Trophoblast cell (in vitro differentiated cells and primary cell): ENCODE measurements around the gene FREM1.

Source experiments
- DNase-seq, 2 donors: peaks; one replicate each; pipeline ENCODE4 v3.0.0-alpha.2; 2016
- H2AFZ ChIP-seq: 2 replicates; pipeline ENCODE4 v1.6.1; 2013; ENCODE audit warnings: low read length, moderate library complexity, mild to moderate bottlenecking; ENCODE audit not compliant: insufficient read depth, poor library complexity
- H2AK5ac ChIP-seq: 2 replicates; pipeline ENCODE4 v1.6.1; 2013; ENCODE audit warnings: mild to moderate bottlenecking, low read length
- H2BK120ac ChIP-seq: 2 replicates; pipeline ENCODE4 v1.6.1; 2013; ENCODE audit warnings: low read length, mild to moderate bottlenecking, moderate library complexity; ENCODE audit not compliant: insufficient read depth, poor library complexity
- H2BK12ac ChIP-seq: 2 replicates; pipeline ENCODE4 v1.6.1; 2013; ENCODE audit warnings: mild to moderate bottlenecking, low read length, moderate library complexity
- H2BK5ac ChIP-seq: 2 replicates; pipeline ENCODE4 v1.6.1; 2013; ENCODE audit warnings: low read length, low read depth, moderate library complexity, mild to moderate bottlenecking; ENCODE audit not compliant: poor library complexity
- H3K14ac ChIP-seq: 2 replicates; pipeline ENCODE4 v1.6.1; 2013; ENCODE audit warnings: mild to moderate bottlenecking, low read length
- H3K18ac ChIP-seq: 2 replicates; pipeline ENCODE4 v1.6.1; 2013; ENCODE audit warnings: mild to moderate bottlenecking, low read length
- H3K23ac ChIP-seq: 2 replicates; pipeline ENCODE4 v1.6.1; 2013; ENCODE audit warnings: low read length
- H3K27ac ChIP-seq: 2 replicates; pipeline ENCODE4 v1.5.1; 2013; ENCODE audit warnings: low read depth, mild to moderate bottlenecking, inconsistent platforms, low read length, moderate library complexity
- H3K27me3 ChIP-seq: 2 replicates; pipeline ENCODE4 v1.6.1; 2013; ENCODE audit warnings: inconsistent platforms, mild to moderate bottlenecking, low read length, moderate library complexity; ENCODE audit not compliant: insufficient read depth
- H3K36me3 ChIP-seq, 2 experiments: 1 replicate in 1 of 2; 2 replicates in 1 of 2; pipeline ENCODE4 v1.6.1; 2013; ENCODE audit warnings: low read length in 2 of 2, mild to moderate bottlenecking in 2 of 2, moderate library complexity in 1 of 2; ENCODE audit not compliant: insufficient read depth in 2 of 2, control insufficient read depth in 1 of 2
- H3K4ac ChIP-seq: 2 replicates; pipeline ENCODE4 v1.6.1; 2013; ENCODE audit warnings: low read depth, mild to moderate bottlenecking, low read length, moderate library complexity
- H3K4me1 ChIP-seq, 2 experiments: 1 replicate in 1 of 2; 2 replicates in 1 of 2; pipeline ENCODE4 v1.6.1; 2013; ENCODE audit warnings: low read length in 2 of 2, mild to moderate bottlenecking in 2 of 2, moderate library complexity in 1 of 2; ENCODE audit not compliant: insufficient read depth in 2 of 2, control insufficient read depth in 1 of 2
- H3K4me2 ChIP-seq: 2 replicates; pipeline ENCODE4 v1.6.1; 2013; ENCODE audit warnings: inconsistent platforms, mild to moderate bottlenecking, low read length, moderate library complexity
- H3K4me3 ChIP-seq: 2 replicates; pipeline ENCODE4 v1.5.1; 2013; ENCODE audit warnings: mild to moderate bottlenecking, low read depth, low read length, inconsistent platforms
- H3K79me1 ChIP-seq: one replicate; pipeline ENCODE4 v1.6.1; 2013; ENCODE audit warnings: low read length
- H3K79me2 ChIP-seq: 2 replicates; pipeline ENCODE4 v1.6.1; 2013; ENCODE audit warnings: low read length, mild to moderate bottlenecking; ENCODE audit not compliant: control insufficient read depth, insufficient read depth, poor library complexity
- H3K9ac ChIP-seq: 2 replicates; pipeline ENCODE4 v1.6.1; 2013; ENCODE audit warnings: mild to moderate bottlenecking, low read length
- H3K9me3 ChIP-seq: 2 replicates; pipeline ENCODE4 v1.6.1; 2013; ENCODE audit warnings: low read depth, mild to moderate bottlenecking, control low read depth, inconsistent platforms, low read length; ENCODE audit not compliant: insufficient read depth
- H4K12ac ChIP-seq: 2 replicates; pipeline ENCODE4 v1.6.1; 2013; ENCODE audit warnings: low read depth, mild to moderate bottlenecking, low read length, moderate library complexity
- H4K8ac ChIP-seq: 2 replicates; pipeline ENCODE4 v1.6.1; 2013; ENCODE audit warnings: low read depth, mild to moderate bottlenecking, low read length, moderate library complexity
- H4K91ac ChIP-seq: one replicate; pipeline ENCODE4 v1.6.1; 2013; ENCODE audit warnings: low read depth, mild to moderate bottlenecking, low read length, moderate library complexity
- WGBS: extraction: QIAGEN DNeasy Blood & Tissue Kit; methylation state at CpG from one replicate; pipeline ENCODE4 v1.1.7; 2013; ENCODE audit warnings: missing lambda C conversion rate; ENCODE audit not compliant: insufficient read length, insufficient coverage; ENCODE audit errors: extremely low coverage; 5-methylcytosine and 5-hydroxymethylcytosine counted together

FREM1 gene

GRCh38 chr9:14756291-14756690, 153.9 kb downstream of the FREM1 start:
- no peak overlapping the region for H3K4me2 ChIP-seq
- no peak overlapping the region for H2AK5ac ChIP-seq
- peaks cover 2% of the 10 kb centered on the region for H3K9me3 ChIP-seq
- no peak overlapping the region for H2AFZ ChIP-seq
- peaks cover 12 to 17% of the 10 kb centered on the region in 2 experiments for H3K36me3 ChIP-seq
- H3K4me1 ChIP-seq, result peaks cover 0 to 2% of the 10 kb centered on the region in 2 experiments
- H3K4ac ChIP-seq, result no peak overlapping the region
- H3K18ac ChIP-seq, result no peak overlapping the region
- H3K9ac ChIP-seq, result no peak overlapping the region
- WGBS, result no CpG with 5 or more reads among the region's 1 CpG
- DNase-seq, result peak in 1 of 2 donors; percentile 25
- H3K27ac ChIP-seq, result no peak overlapping the region
- no peaks in the 10 kb centered on the region for H3K79me2 ChIP-seq
- H3K27me3 ChIP-seq, result no peaks in the 10 kb centered on the region
- H4K8ac ChIP-seq, result no peak overlapping the region
- H3K23ac ChIP-seq, result no peak overlapping the region
- H3K79me1 ChIP-seq, result peaks cover 4% of the 10 kb centered on the region
- no peak overlapping the region for H2BK120ac ChIP-seq
- H4K91ac ChIP-seq, result no peak overlapping the region
- no peak overlapping the region for H2BK12ac ChIP-seq
- H2BK5ac ChIP-seq, result no peak overlapping the region
- no peak overlapping the region for H3K4me3 ChIP-seq
- no peak overlapping the region for H4K12ac ChIP-seq
- H3K14ac ChIP-seq, result no peak overlapping the region

- Histone ChIP-seq H3K27ac (no peak overlapping the region), H3K36me3 (peaks cover 12 to 22% of the 10 kb centered on the region in 2 experiments), H2AK5ac (no peak overlapping the region), H3K27me3 (no peaks in the 10 kb centered on the region), H2BK5ac (no peak overlapping the region), H4K8ac (no peak overlapping the region), H4K91ac (no peak overlapping the region), H3K18ac (no peak overlapping the region), H3K4me2 (no peak overlapping the region), H3K23ac (no peak overlapping the region), H3K4me1 (peaks cover 0 to 2% of the 10 kb centered on the region in 2 experiments), H2BK12ac (no peak overlapping the region), H3K4me3 (no peak overlapping the region), H2BK120ac (no peak overlapping the region), H3K9me3 (peaks cover 2% of the 10 kb centered on the region), H3K4ac (no peak overlapping the region), H4K12ac (no peak overlapping the region), H3K79me2 (no peaks in the 10 kb centered on the region), H3K79me1 (peaks cover 3% of the 10 kb centered on the region), H2AFZ (no peak overlapping the region), H3K14ac (no peak overlapping the region), H3K9ac (no peak overlapping the region)
- peak in 1 of 2 donors; percentile 21 for DNase-seq
- no CpG with 5 or more reads among the region's 1 CpG for WGBS
These were observed 157.4 kb downstream of the FREM1 start for GRCh38 chr9:14752871-14753270.

- Histone ChIP-seq H3K4ac (no peak overlapping the region), H3K4me2 (no peak overlapping the region), H3K18ac (no peak overlapping the region), H2BK5ac (no peak overlapping the region), H3K79me2 (no peaks in the 10 kb centered on the region), H4K8ac (no peak overlapping the region), H2AFZ (no peak overlapping the region), H2AK5ac (no peak overlapping the region), H3K79me1 (peaks cover 2% of the 10 kb centered on the region), H3K14ac (no peak overlapping the region), H3K27me3 (no peaks in the 10 kb centered on the region), H3K9me3 (peaks cover 2% of the 10 kb centered on the region), H4K91ac (no peak overlapping the region), H3K36me3 (peaks cover 12 to 22% of the 10 kb centered on the region in 2 experiments), H4K12ac (no peak overlapping the region), H3K4me1 (peaks cover 0 to 2% of the 10 kb centered on the region in 2 experiments), H3K9ac (no peak overlapping the region), H2BK120ac (no peak overlapping the region), H3K27ac (no peak overlapping the region), H3K4me3 (no peak overlapping the region), H3K23ac (no peak overlapping the region), H2BK12ac (no peak overlapping the region)
- DNase-seq, result no peak
- WGBS, result no CpG with 5 or more reads among the region's 1 CpG
These were observed 158.0 kb downstream of the FREM1 start for GRCh38 chr9:14752271-14752670.

GRCh38 chr9:14750821-14751220, 159.4 kb downstream of the FREM1 start:
- Histone ChIP-seq H2BK5ac (no peak overlapping the region), H3K4me1 (peaks cover 2 to 7% of the 10 kb centered on the region in 2 experiments), H2AFZ (no peak overlapping the region), H3K14ac (no peak overlapping the region), H4K12ac (no peak overlapping the region), H2BK12ac (no peak overlapping the region), H4K8ac (no peak overlapping the region), H3K9me3 (peaks cover 2% of the 10 kb centered on the region), H2AK5ac (no peak overlapping the region), H3K36me3 (peaks cover 14 to 29% of the 10 kb centered on the region in 2 experiments), H4K91ac (no peak overlapping the region), H3K4me3 (no peak overlapping the region), H3K27ac (no peak overlapping the region), H3K79me2 (no peaks in the 10 kb centered on the region), H3K23ac (no peak overlapping the region), H3K79me1 (peaks cover 2% of the 10 kb centered on the region), H3K18ac (no peak overlapping the region), H3K4ac (no peak overlapping the region), H3K4me2 (no peak overlapping the region), H3K27me3 (no peaks in the 10 kb centered on the region), H3K9ac (no peak overlapping the region), H2BK120ac (no peak overlapping the region)
- DNase-seq, result no peak
